HG03342 (cell line): ENCODE measurements around the gene PRMT1.

Experiments used
- ATAC-seq: cut with Tn5 transposase; IDR thresholded peaks from one replicate; pipeline ENCODE4 v1.9.1; 2021; ENCODE audit warnings: mild to moderate bottlenecking, moderate library complexity; ENCODE audit not compliant: unreplicated experiment

PRMT1 gene

DNA sequence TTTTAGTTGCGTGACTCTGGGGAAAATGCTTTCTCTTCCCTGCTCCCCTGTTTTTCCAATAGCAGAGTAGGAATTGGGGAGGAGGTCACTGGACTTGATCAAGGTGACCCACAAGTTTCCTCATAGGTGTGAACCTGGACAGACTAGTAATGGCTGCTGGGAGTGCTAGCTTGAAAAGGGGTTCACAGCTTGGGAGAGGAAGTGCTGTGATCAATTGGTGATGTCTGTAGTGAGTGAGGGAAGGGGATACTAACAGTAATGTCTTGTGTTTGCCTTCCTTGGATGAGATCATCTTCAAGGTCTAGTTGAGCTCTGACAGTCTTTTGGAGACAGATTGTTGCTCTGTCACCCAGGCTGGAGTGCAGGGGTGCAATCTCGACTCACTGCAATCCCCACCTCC lies 9.6 kb upstream of the PRMT1 start:
- ATAC-seq, result no peak

DNA sequence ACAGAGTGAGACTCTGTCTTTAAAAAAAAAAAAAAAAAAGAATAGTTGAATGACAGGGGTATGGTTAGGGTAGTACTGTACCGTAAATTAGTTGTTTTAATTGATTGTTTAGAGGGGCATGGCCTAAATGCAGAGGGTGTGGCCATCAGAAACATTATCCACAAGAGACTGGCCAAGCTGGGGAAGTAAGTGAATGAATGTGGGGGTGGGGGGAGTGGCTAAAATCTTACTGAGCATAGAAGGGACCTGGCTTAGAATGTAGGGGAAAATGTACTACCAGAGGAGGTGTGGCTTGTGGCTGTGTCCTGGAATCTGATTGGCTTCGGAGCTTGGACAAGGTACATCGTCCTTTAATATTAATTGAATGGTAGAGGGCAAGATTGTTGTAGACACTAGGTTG lies 7.6 kb upstream of the PRMT1 start:
- ATAC-seq, result no peak

DNA sequence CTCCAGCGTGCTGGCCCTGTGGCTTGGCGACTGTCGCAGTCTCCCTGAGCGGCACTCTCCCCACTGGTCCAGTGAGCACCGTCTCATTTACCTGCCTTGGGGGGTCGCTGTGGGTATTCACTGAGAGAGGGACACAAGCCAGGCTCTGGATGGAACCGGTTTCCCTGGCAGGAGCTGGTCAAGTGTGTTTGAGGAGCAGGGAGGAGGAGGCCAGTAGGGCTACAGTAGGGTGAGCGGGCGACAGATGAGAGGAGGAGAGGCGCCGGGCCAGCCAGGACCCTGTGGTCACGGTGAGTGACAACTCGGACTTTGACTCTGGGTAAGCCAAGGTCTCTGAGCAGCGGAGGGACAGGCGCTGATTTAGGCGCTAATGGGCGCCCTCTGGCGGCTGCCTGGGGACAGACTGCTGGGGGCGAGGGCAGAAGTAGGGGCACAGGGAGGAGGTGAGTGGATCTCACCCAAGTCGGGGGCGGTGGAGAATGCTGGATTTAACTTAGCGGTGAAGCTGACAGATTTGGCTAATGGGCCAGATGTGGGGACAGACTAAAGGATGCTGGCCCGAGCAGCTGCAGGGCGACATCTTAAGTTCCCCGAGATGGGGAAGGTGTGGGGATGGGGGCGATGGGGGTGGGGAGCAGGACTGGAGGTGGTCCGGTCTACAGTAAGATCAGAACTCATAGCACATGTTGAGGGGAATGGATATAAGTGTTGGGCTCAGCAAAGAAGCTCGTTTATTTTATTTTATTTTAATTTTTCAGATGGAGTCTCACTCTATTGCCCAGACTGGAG lies 4.7 kb upstream of the PRMT1 start:
- no peak for ATAC-seq

DNA sequence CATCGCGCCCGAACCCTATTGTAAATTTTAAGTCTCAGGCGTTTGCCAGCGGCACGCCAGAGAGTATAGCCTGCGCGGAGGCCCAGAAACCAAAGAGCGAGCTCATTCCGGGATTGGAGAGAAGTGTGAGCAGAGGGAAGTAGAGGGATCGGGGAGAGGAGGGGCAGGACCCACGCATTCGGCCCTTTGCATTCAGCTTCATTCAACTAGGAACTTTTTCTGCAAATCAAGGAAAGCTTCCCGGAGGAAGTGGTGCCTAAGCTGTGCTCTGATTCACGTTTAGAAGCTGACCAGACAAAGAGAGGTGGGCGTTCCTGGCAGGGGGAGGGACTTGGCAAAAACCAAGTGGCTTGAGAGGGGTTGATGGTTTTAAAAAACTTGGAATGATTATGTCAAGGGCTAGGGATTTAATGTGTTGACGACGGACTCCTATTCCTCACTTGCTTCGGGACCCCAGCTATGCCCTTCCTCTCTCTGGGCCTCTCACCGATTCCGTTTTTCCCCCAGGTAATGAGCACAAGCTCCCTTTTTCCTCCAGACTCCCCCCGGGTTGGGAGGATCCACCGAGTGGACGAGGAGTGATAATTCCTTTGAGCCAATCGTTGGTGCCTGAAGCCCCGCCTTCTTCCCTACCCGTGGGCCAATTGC lies 811 bp upstream of the PRMT1 start:
- no peak for ATAC-seq

DNA sequence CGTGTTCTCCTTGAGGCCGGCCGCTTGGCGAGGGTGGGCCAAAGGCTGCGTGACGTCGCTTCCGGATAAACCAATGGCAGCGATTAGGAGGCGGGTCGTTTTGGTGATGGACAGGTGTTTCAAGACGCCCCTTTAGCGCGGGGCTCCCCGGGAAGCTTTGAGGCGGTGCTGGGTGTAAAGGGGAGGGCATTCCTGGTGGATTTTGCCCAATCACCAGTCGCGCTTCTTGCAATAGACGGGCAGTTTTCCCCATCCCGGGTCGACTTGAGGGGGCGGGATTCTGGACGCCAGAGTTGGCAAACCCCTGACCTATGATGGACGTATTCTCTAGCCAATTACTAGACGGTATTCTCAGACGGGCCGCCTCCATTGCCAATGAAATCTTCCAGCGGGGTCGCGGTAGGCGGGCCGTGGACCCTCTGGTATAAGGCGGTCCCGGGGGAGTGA lies 264 bp upstream of the PRMT1 start:
- peak; percentile 66 for ATAC-seq

DNA sequence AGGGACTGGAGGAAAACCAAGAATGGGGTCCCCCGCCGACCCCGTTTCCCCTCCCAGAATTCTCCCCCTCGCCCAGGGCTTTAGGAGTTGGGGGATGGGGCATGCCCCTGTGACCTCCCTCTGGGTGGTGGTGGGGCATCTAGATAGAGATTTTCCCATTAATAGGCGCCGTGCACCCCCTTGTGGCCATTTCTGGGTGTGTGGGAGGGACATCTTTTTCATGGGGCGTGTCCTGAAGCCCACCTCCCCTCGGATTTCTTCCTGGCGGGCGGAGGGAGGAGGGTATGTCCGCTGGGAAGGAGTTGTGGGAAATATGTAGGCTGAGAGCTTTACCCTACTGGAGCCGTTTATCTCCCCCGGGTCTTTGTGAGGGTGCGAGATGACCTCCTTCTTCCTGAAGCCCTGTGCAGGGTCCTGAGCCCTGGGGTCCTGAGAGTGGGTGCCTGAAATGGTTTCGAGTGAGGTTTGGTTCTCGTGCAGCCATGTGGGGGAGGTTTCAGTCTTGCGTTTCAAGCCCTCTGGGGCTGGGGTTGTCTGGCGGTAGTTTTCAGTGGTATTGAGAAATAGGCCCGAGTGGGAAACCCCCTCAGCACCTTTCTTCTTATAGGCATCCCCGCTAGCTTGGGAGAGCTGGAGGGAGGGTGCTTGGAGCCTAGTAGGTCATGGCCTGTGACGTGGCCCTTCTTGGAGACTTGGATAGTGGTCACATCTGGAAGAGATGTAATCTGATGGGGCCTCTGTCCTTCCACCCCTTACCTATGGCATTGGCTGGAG lies 1.0 kb downstream of the PRMT1 start:
- no peak for ATAC-seq

DNA sequence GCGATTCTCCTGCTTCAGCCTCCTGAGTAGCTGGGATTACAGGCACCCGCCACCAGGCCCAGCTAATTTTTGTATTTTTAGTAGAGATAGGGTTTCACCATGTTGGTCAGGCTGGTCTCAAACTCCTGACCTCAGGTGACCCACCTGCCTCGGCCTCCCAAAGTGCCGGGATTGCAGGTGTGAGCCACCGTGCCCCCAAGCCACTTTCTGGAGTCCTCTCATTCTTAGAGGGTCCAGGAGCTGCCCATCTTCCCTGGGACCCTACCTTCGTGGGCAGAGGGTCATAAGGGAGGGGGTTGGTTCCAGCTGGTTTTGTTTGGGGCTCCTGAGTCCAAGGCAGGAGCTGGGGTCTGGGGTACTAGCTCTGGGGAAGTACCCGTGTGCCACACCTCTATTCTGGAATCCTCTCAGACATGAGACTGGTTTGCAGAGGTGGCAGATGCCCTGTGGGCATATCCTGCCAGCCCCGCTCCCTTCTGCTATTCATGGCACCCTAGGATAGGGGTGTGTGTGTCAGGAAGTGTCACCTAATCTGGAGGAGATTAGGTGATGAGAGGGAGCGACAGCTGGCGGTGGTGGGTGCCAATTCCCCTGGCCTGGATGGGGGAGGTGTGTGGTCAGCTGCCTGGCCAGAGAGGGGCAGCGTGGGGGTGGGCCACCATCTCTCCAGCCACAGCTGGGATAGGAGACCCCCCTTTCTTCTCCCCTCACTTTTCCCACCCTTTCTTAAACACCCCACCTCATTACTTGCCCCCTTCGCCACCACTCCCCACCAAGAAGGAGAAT lies 2.1 kb downstream of the PRMT1 start:
- ATAC-seq, result no peak

DNA sequence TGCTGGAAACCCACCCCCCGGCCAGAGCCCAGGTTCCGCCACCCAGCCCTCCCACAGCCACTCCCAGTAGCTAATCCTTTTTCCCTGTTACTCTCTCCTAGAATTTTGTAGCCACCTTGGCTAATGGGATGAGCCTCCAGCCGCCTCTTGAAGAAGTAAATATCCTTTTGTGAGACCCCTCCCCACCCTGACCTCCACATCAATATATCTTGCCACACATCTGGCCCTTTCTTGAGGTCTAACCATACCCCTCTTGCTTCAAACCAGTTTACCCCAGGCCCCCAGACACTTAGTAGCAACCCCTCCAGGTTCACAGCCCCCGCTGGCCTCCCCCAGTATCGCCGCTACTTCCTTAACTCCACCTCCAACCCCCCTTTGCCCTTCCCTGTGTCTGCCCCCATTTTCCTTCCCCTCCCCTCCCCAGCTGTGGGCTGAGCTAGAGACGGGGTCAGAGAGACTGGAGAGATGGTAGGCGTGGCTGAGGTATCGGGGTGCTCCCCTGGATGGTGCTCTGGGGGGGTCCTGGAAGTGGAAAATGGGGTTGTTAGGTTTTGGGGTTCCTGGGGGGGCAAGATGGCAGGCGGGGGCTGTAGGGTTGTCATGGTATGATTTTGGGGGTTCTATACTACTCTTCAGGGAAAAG lies 2.8 kb downstream of the PRMT1 start:
- no peak for ATAC-seq

DNA sequence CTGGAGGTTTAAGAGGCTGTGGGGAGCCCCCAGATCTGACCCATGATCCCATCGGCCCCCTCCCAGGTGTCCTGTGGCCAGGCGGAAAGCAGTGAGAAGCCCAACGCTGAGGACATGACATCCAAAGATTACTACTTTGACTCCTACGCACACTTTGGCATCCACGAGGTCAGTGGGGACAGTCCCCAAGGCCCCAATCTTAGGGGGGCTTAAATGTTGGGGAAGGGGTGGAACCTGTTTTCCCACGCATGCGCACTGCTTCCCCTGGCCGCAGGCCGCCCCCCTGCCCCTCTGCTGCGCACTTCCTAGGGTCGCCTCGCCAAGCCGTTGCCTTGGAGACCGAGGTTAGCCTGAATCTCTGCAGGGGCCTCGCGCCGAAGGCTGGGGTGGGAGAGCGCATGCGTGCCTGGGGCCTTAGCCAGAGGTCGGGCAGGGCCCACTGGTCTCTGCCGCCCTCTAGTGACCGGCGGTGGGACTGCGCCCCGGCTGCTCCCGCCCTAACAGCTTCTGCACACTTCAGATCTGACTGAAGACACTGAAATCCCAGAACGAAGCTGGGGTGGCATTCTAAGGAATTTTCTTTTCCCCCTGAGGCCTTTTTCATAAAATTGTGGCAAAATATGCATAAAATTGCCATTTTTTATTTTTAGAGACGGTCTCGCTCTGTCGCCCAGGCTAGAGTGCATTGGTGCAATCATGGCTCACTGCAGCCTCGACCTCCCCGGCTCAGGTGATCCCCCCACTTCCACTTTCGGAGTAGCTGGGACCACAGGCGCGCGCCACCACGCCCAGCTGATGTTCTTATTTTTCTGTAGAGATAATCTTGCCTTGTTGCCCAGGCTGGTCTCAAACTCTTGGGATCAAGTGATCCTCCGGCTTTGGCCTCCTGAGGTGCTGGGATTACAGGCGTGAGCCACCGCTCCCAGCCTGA lies 3.6 kb downstream of the PRMT1 start:
- ATAC-seq, result no peak

DNA sequence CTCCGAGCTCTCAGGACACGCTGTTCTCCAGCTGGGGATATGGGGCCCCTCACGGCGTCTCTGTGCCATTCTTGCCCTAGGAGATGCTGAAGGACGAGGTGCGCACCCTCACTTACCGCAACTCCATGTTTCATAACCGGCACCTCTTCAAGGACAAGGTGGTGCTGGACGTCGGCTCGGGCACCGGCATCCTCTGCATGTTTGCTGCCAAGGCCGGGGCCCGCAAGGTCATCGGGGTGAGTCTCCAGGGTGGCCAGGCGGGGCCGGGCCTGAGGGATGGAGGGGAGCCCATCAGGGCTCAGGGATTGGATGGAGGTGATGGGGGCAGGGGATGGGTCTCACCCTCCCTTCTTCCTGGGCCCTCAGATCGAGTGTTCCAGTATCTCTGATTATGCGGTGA lies 4.8 kb downstream of the PRMT1 start:
- no peak for ATAC-seq

DNA sequence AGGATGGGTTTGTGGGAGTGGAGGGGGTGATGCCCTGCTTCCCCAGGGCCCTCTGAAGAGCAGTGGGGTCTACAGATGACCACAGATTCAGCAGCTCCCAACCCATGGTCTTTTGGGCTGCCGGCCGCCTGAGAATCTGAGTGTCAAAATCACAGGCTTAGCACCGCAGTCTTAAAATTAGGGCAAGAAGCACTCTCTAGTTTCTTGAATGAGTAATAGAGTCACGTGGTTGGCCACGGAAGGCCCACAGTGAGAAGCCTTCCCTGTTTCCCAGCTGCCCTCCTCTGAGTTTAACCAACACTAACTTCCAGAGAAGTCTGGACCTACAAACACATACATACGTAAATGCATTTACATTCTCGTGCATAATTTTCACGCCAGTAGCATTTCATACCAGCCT lies 5.2 kb downstream of the PRMT1 start:
- no peak for ATAC-seq

DNA sequence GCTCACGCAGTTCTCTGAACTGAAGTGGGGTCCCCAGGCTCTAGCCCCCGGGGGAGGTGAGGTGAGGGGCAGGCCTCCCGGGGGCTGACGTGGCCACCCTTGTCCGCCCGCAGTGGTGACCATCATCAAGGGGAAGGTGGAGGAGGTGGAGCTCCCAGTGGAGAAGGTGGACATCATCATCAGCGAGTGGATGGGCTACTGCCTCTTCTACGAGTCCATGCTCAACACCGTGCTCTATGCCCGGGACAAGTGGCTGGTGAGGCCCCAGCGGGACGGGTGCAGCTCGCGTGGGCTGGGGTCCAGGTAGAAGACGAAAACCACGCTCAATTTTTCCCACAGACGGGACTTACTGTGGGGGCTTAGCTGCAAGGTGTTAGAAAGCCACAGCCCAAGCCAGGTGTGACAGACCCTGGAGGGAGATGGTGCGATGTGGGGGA lies 6.8 kb downstream of the PRMT1 start:
- ATAC-seq, result no peak

DNA sequence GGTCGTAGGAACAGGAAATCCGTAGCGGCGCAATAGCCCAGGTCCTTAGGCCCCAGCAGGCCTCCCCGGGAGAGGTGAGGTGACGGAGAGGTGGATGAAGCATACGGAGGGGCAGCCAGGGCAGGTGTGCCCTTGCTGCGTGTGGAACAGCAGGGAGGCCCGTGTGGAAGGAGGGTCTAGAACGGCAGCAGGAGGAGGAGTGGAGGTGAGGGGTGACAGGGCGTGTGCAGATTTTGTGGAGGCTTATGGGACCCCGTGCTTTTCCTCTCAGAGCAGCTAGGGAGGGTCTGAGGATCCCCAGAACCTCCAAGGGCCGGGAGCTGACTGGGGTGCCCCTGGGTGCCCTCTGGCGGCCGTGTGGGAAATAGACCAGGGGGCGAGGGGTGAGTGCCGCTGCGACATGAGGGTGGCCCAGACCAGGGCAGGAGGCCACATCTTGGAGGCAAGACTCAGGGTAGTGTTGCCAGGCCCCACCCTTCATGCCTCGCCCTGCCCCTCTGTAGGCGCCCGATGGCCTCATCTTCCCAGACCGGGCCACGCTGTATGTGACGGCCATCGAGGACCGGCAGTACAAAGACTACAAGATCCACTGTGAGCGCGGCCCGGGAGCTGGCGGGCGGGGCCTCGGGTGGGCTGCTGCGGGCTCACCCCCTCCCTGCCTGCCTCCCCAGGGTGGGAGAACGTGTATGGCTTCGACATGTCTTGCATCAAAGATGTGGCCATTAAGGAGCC lies 7.3 kb downstream of the PRMT1 start:
- no peak for ATAC-seq

DNA sequence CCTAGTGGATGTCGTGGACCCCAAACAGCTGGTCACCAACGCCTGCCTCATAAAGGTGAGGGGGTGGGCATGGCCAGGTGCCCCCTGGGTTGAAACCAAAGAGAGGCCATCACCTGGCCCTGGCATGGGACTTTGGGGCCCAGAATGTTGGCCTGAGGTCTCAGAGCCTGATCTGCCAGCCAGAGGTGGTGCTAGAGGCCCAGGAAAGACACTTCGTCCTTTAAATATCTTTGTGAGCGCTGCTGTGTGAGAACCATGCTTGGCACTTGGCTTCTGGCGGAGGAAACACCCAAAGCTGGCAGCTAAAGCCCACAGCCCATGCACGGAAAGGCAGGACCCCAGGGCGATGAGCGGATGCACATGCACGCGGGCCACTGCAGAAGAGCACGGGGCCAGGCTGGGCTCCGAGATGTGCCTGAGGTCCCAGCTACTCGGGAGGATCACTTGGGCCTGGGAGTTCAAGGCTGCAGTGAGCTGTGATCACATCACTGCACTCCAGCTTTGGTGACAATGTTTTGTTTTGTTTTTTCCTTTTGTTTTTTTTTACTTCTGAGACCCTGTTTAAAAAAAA lies 8.0 kb downstream of the PRMT1 start:
- no peak for ATAC-seq

DNA sequence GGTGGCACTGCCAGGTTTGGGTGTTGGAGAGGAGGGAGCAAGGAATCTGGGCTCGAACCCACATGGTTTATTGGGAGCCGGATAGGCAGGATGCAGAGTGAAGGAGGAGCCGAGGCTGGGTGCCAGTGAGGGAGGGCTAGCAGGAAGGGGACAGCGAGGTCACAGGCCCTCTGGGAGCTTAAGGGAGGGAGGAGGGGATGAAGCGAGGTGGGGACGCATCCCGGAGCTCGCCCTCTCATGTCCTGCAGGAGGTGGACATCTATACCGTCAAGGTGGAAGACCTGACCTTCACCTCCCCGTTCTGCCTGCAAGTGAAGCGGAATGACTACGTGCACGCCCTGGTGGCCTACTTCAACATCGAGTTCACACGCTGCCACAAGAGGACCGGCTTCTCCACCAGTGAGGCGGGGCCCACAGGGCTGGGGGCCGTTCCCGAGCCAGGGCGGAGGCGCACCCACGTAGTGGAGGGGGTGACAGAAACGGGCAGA lies 8.8 kb downstream of the PRMT1 start:
- ATAC-seq, result no peak

DNA sequence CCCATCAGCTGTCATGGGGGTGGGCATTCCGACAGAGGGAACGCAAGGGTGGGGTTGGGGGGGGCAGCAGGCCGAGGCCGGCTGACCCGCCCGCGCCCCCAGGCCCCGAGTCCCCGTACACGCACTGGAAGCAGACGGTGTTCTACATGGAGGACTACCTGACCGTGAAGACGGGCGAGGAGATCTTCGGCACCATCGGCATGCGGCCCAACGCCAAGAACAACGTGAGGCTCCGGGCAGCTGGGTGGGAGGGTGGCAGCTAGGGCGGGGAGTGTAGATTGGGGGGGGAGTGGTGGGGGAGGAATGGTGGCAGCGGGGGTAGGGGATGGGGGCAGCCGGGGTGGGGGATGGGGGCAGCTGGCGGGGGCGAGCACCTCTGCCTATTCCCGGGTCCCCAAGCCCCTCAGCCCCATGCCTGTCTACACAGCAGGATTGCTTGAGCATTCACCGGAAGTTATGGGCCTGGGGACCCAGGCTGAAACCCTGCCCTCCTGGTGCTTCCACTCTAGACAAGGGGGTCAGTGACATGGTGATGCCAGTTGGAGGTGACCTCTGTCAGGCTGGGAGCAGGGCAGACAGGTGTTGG lies 9.5 kb downstream of the PRMT1 start:
- ATAC-seq, result no peak

DNA sequence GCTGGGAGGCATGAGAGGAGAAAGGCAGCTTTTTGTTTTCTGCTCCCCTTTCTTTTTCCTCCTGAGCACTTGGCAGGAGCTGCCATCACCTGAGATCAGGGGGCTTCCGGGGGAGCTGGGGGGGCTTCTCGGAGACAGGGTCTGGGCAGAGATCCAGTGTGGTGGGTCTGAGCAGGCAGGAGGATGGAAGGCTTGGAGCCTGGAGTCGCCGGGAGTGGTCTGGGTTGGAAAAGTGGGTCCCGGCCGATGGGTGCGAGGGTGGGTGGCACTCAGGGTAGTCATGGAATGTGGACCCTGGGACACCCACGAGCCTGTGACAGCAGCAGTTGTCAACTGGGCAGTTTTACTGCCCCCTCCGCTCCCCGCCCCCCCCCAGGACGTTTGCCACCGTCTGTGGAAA lies 10.1 kb downstream of the PRMT1 start:
- ATAC-seq, result no peak
